PFSK-1 (cell line): ENCODE measurements around the gene GRB10.

ENCODE experiments used
- FOXP2 ChIP-seq: optimal IDR thresholded peaks from 2 replicates; pipeline ENCODE3; 2011; ENCODE audit warnings: borderline replicate concordance, control low read depth, inconsistent platforms; ENCODE audit not compliant: insufficient read depth; ENCODE audit errors: extremely low read length, extremely low read depth
- POLR2AphosphoS5 ChIP-seq: IDR thresholded peaks from 2 replicates; pipeline ENCODE4 v1.6.1; 2012; ENCODE audit warnings: low read depth, mild to moderate bottlenecking, control low read depth, low read length, moderate library complexity
- REST ChIP-seq, 2 experiments: IDR thresholded peaks; 2 replicates each; pipeline versions ENCODE4 v1.6.1 to v1.8.0; 2011 to 2012; ENCODE audit warnings: low read depth in 2 of 2, low read length in 2 of 2, control low read depth in 1 of 2, inconsistent platforms in 1 of 2, mild to moderate bottlenecking in 1 of 2, moderate library complexity in 1 of 2; ENCODE audit not compliant: insufficient read depth in 1 of 2
- SIN3A ChIP-seq: IDR thresholded peaks from 2 replicates; pipeline ENCODE4 v1.6.1; 2012; ENCODE audit warnings: mild to moderate bottlenecking, low read length, moderate library complexity, borderline replicate concordance; ENCODE audit not compliant: insufficient read depth
- TAF1 ChIP-seq: IDR thresholded peaks from 2 replicates; pipeline ENCODE4 v1.6.1; 2012; ENCODE audit warnings: low read length, control low read depth, borderline replicate concordance; ENCODE audit not compliant: insufficient read depth

GRB10 gene

GRCh38 chr7:50556247-50556991 is 226.3 kb downstream of the GRB10 start:
- TF ChIP-seq FOXP2: no peak
- peak in 1 of 2 experiments; percentile 66; a peak in 2 of 4 replicates for TF ChIP-seq REST (IDR thresholded peaks at IDR 0.05; ENCODE audit: insufficient read depth in 1 of 2, low read depth in 2 of 2, low read length in 2 of 2)

- TF ChIP-seq TAF1: no peak
- no peak for TF ChIP-seq REST (IDR thresholded peaks at IDR 0.05; ENCODE audit: insufficient read depth in 1 of 2, low read depth in 2 of 2, low read length in 2 of 2)
- TF ChIP-seq POLR2AphosphoS5: no peak
- TF ChIP-seq FOXP2: no peak
- no peak for TF ChIP-seq SIN3A
These were observed 227.0 kb downstream of the GRB10 start for GRCh38 chr7:50555594-50556140.

GRCh38 chr7:50554431-50555322 is 228.0 kb downstream of the GRB10 start:
- TF ChIP-seq TAF1 (no peak), SIN3A (no peak), POLR2AphosphoS5 (no peak), FOXP2 (no peak), REST (IDR thresholded peaks at IDR 0.05; ENCODE audit: insufficient read depth in 1 of 2, low read depth in 2 of 2, low read length in 2 of 2) (no peak)

- TF ChIP-seq TAF1: no peak
- no peak for TF ChIP-seq REST (IDR thresholded peaks at IDR 0.05; ENCODE audit: insufficient read depth in 1 of 2, low read depth in 2 of 2, low read length in 2 of 2)
- no peak for TF ChIP-seq POLR2AphosphoS5
- no peak for TF ChIP-seq SIN3A
- no peak for TF ChIP-seq FOXP2
These were observed 228.7 kb downstream of the GRB10 start for GRCh38 chr7:50553973-50554372.
